Kidney epithelial cell (primary cell): Measurements from ENCODE around the gene MACROH2A1. TPM values are rescaled to one million over a fixed set of nuclear protein-coding genes. Genes with fewer than 3 reads are reported as not detected.

Source experiments
- DNase-seq: peaks from one replicate; pipeline ENCODE4 v3.0.0-alpha.2; 2010; ENCODE audit warnings: low read depth
- H3K27me3 ChIP-seq: 2 replicates; pipeline ENCODE4 v1.6.0; 2011; ENCODE audit warnings: low read length; ENCODE audit not compliant: control insufficient read depth, insufficient read depth
- H3K36me3 ChIP-seq: 2 replicates; pipeline ENCODE4 v1.5.1; 2011; ENCODE audit warnings: low read length; ENCODE audit not compliant: control insufficient read depth, insufficient read depth
- H3K4me3 ChIP-seq: 2 replicates; pipeline ENCODE4 v1.5.1; 2011; ENCODE audit warnings: low read depth, mild to moderate bottlenecking, control low read depth, low read length
- total RNA-seq: library from RNA; depleted of rRNA; stranded (reverse); fragments of >200 nt; gene quantifications from 2 replicates; pipeline ENCODE4 v1.2.3, GENCODE V29; 2015
- TF ChIP-seq, protein P1 (sequence below): IDR thresholded peaks from 2 replicates; pipeline ENCODE4 v1.5.1; 2011; ENCODE audit warnings: mild to moderate bottlenecking, moderate library complexity, low read length, control low read depth, inconsistent platforms; ENCODE audit not compliant: insufficient read depth, poor library complexity, severe bottlenecking

MACROH2A1 gene
- total RNA-seq, 1 donor from 2014 or later: 298 TPM

DNA sequence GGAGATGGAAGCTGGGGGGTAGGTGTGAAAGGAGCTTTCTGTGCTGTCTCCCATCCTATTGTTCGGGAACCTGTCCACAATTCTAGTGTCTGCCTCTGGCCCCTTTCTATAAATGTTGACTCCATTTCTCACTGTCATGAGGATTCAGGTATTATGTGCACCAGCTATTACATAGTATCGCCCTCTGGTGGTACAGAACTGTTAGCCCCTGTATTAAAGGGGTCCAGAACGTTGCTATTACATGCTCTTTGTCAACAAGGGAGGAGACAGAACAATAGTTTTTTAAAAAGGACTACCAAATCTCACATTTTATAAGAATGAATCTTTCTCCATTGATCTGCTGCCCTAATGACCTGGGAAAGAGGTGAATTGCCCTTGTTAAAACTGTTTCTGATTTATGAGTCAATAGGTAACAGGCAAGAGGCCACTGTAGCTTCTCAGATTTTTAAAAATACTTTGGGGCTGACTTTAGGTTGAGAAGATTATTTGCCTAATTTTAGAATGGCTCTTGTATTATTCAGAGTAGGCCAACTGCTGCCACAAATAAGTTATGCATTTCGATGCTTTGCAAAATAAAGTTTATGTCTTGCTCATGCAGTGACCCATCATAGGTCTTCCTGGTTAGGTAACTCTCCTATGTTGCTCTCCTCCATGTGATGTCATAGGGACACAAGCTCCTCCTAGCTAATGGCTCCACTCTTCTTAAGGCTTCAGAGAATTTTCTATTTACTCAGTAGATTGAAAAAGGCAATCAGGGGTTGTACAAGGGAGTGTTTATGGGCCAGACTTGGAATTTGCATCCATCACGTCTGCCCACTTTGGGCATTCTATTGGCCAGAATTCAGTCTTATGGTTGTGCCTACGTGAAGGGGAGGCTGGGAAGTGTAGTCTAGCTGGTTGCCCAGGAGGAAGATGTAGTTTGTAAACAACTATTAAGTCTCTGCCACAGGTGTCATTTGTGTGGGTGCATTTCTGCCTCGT lies 27.4 kb upstream of the MACROH2A1 start:
- TF ChIP-seq, protein P1, sequence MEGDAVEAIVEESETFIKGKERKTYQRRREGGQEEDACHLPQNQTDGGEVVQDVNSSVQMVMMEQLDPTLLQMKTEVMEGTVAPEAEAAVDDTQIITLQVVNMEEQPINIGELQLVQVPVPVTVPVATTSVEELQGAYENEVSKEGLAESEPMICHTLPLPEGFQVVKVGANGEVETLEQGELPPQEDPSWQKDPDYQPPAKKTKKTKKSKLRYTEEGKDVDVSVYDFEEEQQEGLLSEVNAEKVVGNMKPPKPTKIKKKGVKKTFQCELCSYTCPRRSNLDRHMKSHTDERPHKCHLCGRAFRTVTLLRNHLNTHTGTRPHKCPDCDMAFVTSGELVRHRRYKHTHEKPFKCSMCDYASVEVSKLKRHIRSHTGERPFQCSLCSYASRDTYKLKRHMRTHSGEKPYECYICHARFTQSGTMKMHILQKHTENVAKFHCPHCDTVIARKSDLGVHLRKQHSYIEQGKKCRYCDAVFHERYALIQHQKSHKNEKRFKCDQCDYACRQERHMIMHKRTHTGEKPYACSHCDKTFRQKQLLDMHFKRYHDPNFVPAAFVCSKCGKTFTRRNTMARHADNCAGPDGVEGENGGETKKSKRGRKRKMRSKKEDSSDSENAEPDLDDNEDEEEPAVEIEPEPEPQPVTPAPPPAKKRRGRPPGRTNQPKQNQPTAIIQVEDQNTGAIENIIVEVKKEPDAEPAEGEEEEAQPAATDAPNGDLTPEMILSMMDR: peak; percentile 79

DNA sequence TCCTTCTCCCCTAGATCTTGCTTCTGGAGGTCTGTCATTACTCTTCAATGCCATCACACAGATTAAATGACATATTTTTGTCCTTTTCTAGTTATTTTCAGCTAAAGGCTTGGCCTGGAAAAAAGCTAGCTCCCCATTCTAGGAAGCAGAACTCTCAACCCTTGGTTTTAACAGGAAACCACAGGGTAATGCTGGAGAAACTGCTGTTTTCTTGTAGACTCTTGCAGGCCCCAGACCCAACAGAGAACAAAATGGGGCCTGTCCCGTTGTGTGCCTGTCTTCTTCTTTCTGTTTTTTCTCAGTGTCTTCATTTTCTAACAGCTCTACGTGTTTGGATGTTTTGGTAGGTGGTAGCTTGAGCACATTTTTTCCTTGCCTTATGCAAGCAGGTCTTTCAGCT lies 26.6 kb upstream of the MACROH2A1 start:
- TF ChIP-seq, protein P1: no peak
- peaks cover 3% of the 10 kb centered on the region for H3K27me3 ChIP-seq

More for the DNA sequence above, 27.4 kb upstream of the MACROH2A1 start:
- no peak overlapping the region for H3K4me3 ChIP-seq
- DNase-seq: no peak
- peaks cover 3% of the 10 kb centered on the region for H3K27me3 ChIP-seq
- H3K36me3 ChIP-seq: no peaks in the 10 kb centered on the region

DNA sequence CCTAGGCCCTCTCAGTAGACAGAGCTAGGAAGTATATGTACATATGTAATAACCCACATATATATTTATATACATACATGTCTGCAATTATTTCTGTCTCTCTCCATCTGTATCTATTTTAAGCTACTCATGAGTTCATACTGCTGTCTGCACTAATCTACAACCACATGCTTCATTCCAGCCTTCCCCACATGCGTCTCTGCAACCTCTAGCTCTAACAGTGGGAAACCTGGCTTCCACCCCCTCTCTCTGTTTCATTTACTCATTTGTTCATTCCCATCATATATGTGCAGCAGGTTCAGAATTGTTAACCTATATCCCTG lies 24.8 kb upstream of the MACROH2A1 start:
- Histone ChIP-seq H3K4me3 (no peak overlapping the region), H3K36me3 (no peaks in the 10 kb centered on the region), H3K27me3 (no peaks in the 10 kb centered on the region)
- DNase-seq: no peak
- TF ChIP-seq, protein P1: no peak

More for the DNA sequence above, 26.6 kb upstream of the MACROH2A1 start:
- Histone ChIP-seq H3K4me3 (no peak overlapping the region), H3K36me3 (no peaks in the 10 kb centered on the region)
- DNase-seq: no peak

DNA sequence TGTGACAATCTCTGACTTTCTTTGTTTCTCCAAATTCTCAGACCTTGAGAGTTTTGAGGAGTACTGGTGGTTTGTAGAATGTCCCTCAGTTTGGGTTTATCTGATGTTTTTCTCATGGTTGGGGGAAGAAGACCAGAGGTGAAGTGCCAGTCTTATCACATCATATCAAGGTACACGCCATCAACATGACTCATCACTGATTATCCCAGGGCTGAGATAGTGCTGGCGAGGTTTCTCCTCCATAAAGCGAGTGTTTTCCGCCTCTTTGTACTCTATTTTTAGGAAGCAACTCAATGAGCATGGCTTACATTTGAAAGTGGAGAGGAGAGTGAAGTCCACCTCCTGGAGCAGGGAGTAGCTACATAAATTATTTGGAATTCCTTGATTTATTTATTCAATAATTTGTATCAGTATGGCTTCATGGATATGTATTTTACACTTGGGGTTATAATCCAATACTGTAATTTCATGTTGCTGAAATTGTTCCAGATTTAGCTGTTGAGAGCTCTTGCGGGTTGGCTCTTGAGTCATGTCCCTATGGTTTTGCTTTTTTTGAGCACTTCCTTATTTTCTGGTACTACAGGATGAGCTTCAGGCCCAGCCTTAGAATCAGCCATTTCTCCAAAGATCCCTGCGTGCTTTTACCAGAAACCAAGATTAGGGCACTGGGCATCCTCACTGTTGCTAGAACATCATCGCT lies 24.3 kb upstream of the MACROH2A1 start:
- no peaks in the 10 kb centered on the region for H3K36me3 ChIP-seq
- TF ChIP-seq, protein P1: no peak
- DNase-seq: no peak
- no peaks in the 10 kb centered on the region for H3K27me3 ChIP-seq
- H3K4me3 ChIP-seq: no peak overlapping the region

DNA sequence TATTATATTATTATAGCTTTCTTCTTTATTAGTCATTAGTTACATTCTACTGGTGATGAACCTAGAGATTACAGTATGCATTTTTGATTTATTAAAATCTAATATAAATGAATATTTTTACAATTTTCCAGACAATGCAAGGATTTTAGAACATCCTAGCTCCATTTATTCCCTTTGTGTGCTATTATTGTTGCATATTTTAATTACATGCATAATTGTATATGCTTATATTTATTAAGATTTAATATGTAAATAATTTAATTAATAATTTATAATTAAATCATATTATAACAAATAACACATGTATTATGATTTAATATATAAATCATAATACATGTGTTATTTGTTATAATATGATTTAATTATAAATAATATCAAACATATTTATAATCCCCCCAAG lies 23.4 kb upstream of the MACROH2A1 start:
- Histone ChIP-seq H3K27me3 (no peaks in the 10 kb centered on the region), H3K36me3 (no peaks in the 10 kb centered on the region), H3K4me3 (no peak overlapping the region)
- TF ChIP-seq, protein P1: no peak
- no peak for DNase-seq
